ENCODE measurements around the gene DNM2. TPM values are rescaled to one million over a fixed set of nuclear protein-coding genes. Genes with fewer than 3 reads are reported as not detected.

The DNM2 gene
- total RNA-seq, 6 experiments from 2014 or later = 54.0 to 86.9 (median 68.3) TPM

DNA sequence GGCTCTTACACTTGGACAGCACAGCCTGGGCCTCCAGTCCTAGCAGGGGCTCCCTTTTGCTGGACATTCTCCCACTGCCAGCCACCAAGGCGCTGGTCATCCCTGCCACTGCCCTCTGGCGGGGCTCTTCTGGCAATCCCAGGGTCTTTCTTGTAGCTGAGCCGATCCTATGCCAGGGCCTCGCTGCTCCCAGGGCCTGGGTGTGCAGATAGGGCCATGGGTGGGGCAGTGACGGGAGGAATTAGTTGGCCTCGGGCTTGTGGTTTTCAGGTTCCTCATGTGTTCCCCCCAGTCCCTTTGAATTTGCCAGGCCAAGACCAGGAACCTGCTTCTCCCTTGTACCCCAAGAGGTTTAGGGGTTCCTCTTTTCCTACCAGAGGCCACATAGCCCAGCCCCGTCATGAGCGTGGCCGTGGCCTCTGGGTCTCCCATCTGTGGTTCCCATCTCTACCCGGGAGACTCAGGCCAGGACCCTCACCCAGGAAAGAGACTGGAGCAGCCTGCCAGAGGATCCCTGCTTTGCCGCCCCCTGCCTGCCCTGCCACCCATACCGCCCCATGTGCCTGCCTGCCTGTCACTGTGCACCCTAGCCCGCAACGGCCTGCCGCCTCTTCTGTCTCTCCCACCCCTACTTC is 91.9 kb downstream of the DNM2 start:
- no peak for DNase-seq
- intact Hi-C loops (cut with DNase I) = no loop called here
- H3K4me1 ChIP-seq = no peaks in the 10 kb centered on the region
- peaks cover 0 to 41% (median 5%) of the 10 kb centered on the region in 4 donors for H3K36me3 ChIP-seq
- H3K9me3 ChIP-seq = no peaks in the 10 kb centered on the region
- H3K27me3 ChIP-seq = no peaks in the 10 kb centered on the region
- no peak overlapping the region for H3K4me3 ChIP-seq
- TF ChIP-seq, protein P1, sequence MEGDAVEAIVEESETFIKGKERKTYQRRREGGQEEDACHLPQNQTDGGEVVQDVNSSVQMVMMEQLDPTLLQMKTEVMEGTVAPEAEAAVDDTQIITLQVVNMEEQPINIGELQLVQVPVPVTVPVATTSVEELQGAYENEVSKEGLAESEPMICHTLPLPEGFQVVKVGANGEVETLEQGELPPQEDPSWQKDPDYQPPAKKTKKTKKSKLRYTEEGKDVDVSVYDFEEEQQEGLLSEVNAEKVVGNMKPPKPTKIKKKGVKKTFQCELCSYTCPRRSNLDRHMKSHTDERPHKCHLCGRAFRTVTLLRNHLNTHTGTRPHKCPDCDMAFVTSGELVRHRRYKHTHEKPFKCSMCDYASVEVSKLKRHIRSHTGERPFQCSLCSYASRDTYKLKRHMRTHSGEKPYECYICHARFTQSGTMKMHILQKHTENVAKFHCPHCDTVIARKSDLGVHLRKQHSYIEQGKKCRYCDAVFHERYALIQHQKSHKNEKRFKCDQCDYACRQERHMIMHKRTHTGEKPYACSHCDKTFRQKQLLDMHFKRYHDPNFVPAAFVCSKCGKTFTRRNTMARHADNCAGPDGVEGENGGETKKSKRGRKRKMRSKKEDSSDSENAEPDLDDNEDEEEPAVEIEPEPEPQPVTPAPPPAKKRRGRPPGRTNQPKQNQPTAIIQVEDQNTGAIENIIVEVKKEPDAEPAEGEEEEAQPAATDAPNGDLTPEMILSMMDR (IDR thresholded peaks at IDR 0.05) = no peak
- TF ChIP-seq POLR2A (IDR thresholded peaks at IDR 0.05) = no peak
- no CpG with 5 or more reads among the region's 15 CpGs for WGBS (ENCODE audit: insufficient coverage, low coverage, low lambda C conversion rate, missing lambda C conversion rate)
- ATAC-seq = peak; percentile 4 to 18 (median 10)
- no peak overlapping the region for H3K27ac ChIP-seq

DNA sequence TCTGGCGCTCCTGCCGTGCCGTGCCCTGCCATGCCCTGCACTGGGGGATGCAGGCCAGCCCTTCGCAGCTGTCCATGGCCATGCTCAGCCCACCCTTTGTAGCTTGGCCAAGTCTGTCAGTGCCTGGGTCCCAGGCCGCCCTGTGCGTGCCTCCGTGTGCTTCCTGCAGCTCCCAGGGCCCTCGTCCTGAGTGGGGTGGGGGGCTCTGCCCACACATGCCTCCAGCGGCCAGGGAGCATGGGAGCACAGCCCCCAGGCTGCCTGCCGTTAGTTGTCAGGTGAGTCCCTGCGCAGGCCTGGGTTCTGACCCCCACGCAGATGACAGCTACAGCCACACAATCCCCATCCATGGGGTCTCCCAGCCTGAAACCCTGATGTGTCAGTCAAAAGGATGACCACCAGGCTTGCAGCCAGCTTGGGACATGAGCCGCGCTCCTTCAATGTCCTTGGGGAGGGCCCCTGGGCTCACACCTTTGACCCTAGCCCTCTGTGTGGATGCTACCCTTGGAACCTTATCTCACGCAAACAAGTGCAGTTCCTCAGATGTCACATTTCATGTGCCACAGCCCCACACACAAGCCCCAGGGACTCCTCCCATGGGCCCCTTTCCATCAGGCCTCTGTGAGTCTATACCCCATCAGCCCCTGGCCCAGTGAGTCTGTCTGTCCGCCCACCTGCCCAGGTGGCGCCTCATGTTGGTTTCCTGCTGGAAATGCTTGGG is 93.7 kb downstream of the DNM2 start:
- Histone ChIP-seq H3K9me3 (no peaks in the 10 kb centered on the region), H3K36me3 (peaks cover 0 to 32% (median 0%) of the 10 kb centered on the region in 4 donors), H3K27ac (no peak overlapping the region), H3K4me1 (no peaks in the 10 kb centered on the region), H3K27me3 (no peaks in the 10 kb centered on the region), H3K4me3 (no peak overlapping the region)
- no peak for DNase-seq
- TF ChIP-seq POLR2A (IDR thresholded peaks at IDR 0.05) = no peak
- TF ChIP-seq, protein P1 (IDR thresholded peaks at IDR 0.05) = no peak
- ATAC-seq = no peak
- intact Hi-C loops (cut with DNase I) = no loop called here
- no CpG with 5 or more reads among the region's 17 CpGs for WGBS (ENCODE audit: insufficient coverage, low coverage, low lambda C conversion rate, missing lambda C conversion rate)

DNA sequence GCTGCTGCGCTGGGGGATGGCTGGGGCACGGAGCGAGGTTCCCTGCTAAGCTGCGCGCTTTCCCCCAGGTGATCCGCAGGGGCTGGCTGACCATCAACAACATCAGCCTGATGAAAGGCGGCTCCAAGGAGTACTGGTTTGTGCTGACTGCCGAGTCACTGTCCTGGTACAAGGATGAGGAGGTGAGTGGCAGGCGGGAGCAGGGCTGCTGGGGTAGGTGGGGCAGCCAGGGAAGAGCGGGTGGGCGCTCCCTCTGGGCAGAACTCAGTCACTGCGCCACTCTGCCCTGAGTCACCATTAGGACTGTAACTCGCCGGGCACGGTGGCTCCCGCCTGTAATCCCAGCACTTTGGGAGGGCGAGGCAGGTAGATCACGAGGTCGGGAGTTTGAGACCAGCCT is 94.3 kb downstream of the DNM2 start:
- Histone ChIP-seq H3K36me3 (peaks cover 0 to 34% (median 0%) of the 10 kb centered on the region in 4 donors), H3K4me1 (no peaks in the 10 kb centered on the region), H3K9me3 (no peaks in the 10 kb centered on the region), H3K27me3 (no peaks in the 10 kb centered on the region), H3K4me3 (no peak overlapping the region), H3K27ac (no peak overlapping the region)
- TF ChIP-seq POLR2A (IDR thresholded peaks at IDR 0.05) = no peak
- TF ChIP-seq, protein P1 (IDR thresholded peaks at IDR 0.05) = no peak
- no CpG with 5 or more reads among the region's 19 CpGs for WGBS (ENCODE audit: insufficient coverage, low coverage, low lambda C conversion rate, missing lambda C conversion rate)
- ATAC-seq = no peak
- intact Hi-C loops (cut with DNase I) = no loop called here
- no peak for DNase-seq

DNA sequence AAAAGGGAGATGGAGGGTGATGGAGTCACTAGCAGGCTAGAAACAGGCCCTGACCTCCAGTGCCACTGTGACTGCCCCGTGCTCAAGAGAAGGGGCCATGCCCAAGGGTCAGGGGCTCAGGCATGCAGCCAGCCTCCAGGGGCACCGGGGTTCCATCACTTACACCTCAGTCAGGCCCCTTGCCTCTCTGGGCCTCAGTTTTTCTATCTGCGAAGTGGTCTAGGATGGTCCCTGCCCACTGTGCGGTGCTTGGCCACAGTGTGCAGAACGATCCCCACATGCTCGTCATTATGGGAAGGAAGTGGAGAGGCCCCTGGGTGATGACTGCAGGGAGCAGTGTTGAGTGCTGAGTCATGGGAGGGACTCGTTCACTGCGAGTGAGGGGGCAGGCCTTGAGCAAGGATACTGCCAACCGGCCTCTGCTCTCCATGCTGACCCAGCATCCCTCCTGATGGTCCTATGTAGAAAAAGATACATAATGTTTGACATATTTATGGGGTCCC is 95.1 kb downstream of the DNM2 start:
- intact Hi-C loops (cut with DNase I) = no loop called here
- peak overlapping the region in 2 of 3 donors; percentile 29 to 51 for H3K27ac ChIP-seq
- ATAC-seq = peak; percentile 46 to 67 (median 59)
- no peak for TF ChIP-seq POLR2A (IDR thresholded peaks at IDR 0.05)
- TF ChIP-seq, protein P1 (IDR thresholded peaks at IDR 0.05) = no peak
- WGBS (ENCODE audit: insufficient coverage, low coverage, low lambda C conversion rate, missing lambda C conversion rate) = 52% methylated on average over 5 of the region's 9 CpGs
- no peaks in the 10 kb centered on the region for H3K4me1 ChIP-seq
- H3K4me3 ChIP-seq = no peak overlapping the region
- H3K36me3 ChIP-seq = peaks cover 0 to 34% (median 0%) of the 10 kb centered on the region in 4 donors
- H3K9me3 ChIP-seq = no peaks in the 10 kb centered on the region
- DNase-seq = no peak
- no peaks in the 10 kb centered on the region for H3K27me3 ChIP-seq
